ENCODE measurements around the gene BRME1.

- TF ChIP-seq ELF4 (IDR thresholded peaks at IDR 0.05) (no peak), ARNT (IDR thresholded peaks at IDR 0.05) (no peak), L3MBTL2 (conservative IDR thresholded peaks at IDR 0.05) (no peak), LEF1 (IDR thresholded peaks at IDR 0.05; ENCODE audit: borderline replicate concordance) (no peak), SUZ12 (IDR thresholded peaks at IDR 0.05) (no peak), CTBP1 (IDR thresholded peaks at IDR 0.05; ENCODE audit: borderline replicate concordance) (no peak), SP1 (IDR thresholded peaks at IDR 0.05) (no peak), FOXA1 (IDR thresholded peaks at IDR 0.05) (no peak), TARDBP (IDR thresholded peaks at IDR 0.05) (no peak), BHLHE40 (IDR thresholded peaks at IDR 0.05; ENCODE audit: borderline replicate concordance) (no peak), ZNF384 (IDR thresholded peaks at IDR 0.05) (no peak), NFRKB (IDR thresholded peaks at IDR 0.05) (no peak), FOXM1 (IDR thresholded peaks at IDR 0.05; ENCODE audit: borderline replicate concordance) (no peak)
- TF ChIP-seq, protein P1, sequence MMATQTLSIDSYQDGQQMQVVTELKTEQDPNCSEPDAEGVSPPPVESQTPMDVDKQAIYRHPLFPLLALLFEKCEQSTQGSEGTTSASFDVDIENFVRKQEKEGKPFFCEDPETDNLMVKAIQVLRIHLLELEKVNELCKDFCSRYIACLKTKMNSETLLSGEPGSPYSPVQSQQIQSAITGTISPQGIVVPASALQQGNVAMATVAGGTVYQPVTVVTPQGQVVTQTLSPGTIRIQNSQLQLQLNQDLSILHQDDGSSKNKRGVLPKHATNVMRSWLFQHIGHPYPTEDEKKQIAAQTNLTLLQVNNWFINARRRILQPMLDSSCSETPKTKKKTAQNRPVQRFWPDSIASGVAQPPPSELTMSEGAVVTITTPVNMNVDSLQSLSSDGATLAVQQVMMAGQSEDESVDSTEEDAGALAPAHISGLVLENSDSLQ (IDR thresholded peaks at IDR 0.05), result no peak
These were observed 23.4 kb upstream of the BRME1 start for GRCh38 chr19:13929340-13929739.
